SK-N-MC (cell line): Measurements from ENCODE around the gene IMPG2.

Experiments
- EZH2 ChIP-seq: fragments of 200-600 bp; sonication (generic); IDR thresholded peaks from one replicate; pipeline ENCODE4 v1.6.1; 2017; ENCODE audit warnings: antibody characterized with exemption
- FOXP2 ChIP-seq: optimal IDR thresholded peaks from 2 replicates; pipeline ENCODE3; 2011; ENCODE audit warnings: mild to moderate bottlenecking, moderate library complexity; ENCODE audit not compliant: insufficient read depth; ENCODE audit errors: extremely low read length, control extremely low read depth
- POLR2AphosphoS5 ChIP-seq: IDR thresholded peaks from 2 replicates; pipeline ENCODE4 v1.6.1; 2012; ENCODE audit warnings: mild to moderate bottlenecking, low read depth, low read length, borderline replicate concordance

DNA sequence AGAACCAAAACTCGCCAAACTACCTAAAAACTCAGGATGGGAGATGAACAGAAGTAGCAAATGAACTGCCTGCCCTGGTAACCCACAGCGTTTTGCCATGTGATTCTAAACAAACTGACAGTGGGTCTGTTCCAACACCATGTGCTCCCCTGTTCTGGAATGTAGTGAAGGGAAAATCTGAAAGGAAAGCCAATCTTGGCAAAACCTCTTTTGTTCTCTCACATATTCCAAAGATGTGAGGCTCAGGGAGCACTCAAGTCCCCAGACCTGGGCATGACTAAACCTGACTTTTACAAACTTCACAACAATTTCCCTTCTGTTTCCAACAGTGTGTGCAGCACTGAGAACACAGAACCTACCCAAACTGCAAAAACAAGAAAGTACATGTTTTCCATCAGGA, 116.1 kb downstream of the IMPG2 start:
- TF ChIP-seq POLR2AphosphoS5 = no peak
- no peak for TF ChIP-seq EZH2
- no peak for TF ChIP-seq FOXP2
